GM18526 (cell line): Measurements from ENCODE around the gene LDB3.

Experiments used
- POLR2A ChIP-seq: IDR thresholded peaks from 3 replicates; pipeline ENCODE4 v1.6.1; 2011; ENCODE audit not compliant: insufficient read length; ENCODE audit errors: extremely low read depth

The LDB3 gene

DNA sequence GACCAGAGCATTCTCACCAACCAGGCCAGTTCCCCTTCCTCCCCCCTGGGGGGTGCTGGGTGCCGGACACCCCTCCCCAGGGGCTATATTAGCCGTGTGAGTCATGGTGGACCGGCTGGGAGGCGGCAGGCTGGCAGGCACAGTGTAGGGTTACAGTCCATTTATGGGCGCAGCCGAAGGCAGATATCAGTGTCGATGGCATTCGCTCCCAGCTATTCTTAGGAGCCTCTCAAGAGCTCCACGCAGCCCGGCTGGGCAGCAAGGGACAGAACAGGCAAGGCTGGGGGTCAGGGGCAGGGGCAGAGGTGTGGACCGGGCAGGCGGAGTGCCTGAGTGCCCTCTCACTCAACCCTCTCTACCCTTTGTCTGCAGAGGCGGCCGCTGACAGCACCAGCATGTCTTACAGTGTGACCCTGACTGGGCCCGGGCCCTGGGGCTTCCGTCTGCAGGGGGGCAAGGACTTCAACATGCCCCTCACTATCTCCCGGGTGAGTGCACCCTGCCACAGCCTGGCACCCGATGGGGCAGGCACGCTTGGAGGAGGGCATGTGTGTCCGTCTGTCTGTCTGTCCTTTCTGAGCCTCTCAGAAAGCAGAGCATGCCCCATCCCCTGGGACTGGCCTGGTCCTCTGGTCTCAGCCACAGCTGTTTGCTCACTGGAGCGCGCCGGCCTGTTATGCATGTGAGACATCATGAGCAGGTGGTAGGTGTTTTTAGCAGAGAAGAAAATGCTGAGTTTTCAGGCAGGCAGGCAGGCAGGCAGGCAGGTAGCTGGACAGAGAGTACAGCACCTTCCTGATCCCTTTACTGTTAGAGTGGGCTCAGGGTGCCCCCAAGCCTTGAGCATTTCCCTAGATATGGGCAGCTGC lies at the start of gene LDB3:
Gene LDB3, plus strand, starts transcription at position 215 of the 869 bp plus-strand sequence. Its CDS starts 181 bp downstream, at position 396.
- TF ChIP-seq POLR2A = no peak

DNA sequence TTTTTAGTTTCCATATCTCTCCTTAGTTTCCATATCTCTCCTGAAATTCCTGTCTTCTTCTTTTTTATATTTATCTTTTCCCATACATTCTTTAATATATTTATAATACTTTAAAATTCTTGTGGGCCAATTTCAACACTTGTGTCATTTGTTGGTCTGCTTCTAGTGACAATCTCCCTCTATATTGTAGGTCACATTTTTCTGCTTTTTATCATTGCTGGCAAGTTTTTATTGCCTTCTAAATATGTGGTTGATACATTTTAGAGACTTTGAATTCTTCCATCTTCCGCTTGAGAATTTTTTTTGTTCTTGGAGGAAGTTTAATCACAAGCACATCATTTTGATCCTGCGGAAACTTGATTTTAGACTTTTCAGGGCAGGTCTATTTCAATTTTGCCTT lies 40.0 kb upstream of the LDB3 start:
- TF ChIP-seq POLR2A = no peak

DNA sequence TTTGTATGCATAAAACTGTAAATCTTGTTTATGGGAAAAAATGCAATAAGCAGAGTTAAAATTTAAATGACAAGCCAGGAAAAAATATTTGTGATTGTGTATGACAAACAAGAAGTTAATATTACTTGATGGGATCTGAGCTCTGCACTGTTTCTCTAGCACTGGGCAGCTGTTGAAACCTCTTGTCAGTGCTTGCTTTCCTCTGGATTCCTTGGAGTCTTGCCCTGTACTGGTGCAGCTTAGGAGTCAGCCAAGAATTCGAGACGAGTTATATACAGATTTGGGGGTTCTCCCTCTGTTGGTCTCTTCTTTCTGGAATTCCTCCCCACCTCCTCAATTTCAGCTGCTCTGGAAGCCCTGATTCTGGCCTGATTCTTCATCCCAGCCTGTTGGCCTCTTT lies 38.2 kb upstream of the LDB3 start:
- TF ChIP-seq POLR2A = no peak

DNA sequence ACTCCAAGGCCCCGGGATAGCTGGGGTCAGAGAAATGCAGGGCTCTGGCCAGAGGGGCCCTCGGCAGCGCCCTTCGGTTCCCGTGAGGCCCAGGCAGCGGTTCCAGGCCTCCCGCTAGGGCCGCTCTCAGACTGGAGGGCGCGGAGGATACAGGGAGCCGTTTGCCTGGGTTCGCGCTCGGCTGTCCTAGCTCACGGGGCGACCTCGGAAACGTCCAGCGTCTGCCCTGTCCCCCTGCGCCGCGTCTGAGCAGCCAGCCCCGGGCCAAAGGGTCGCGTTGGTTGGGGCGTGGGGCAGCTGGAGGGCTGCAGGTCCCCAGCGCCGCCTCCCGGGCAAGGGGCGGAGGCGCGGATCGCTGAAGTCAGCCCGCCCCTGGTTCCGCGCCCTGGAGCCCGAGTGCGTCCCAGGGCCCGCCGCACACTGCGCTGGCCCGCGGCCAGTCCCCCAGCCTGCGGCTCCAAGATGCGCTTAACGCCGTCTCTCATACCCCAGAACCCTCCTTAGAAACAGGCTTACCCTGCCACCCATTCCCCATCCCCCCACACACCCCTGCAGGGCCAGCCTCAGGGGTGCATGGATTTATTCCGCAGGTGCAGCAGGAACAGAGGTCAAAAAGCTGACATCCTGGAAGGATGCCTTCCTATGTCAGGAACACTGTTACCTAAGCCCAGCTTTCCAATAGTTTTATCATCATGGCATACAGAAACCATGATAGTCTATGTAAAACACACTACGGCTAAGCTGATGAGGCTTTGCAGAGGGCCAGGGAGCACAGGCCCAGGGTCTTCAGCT lies 36.1 kb upstream of the LDB3 start:
- no peak for TF ChIP-seq POLR2A

- TF ChIP-seq POLR2A = no peak
Measured at GRCh38 chr10:86632951-86633350, 35.4 kb upstream of the LDB3 start.

GRCh38 chr10:86635402-86635801 lies 32.9 kb upstream of the LDB3 start:
- no peak for TF ChIP-seq POLR2A

GRCh38 chr10:86636311-86636710 lies 32.0 kb upstream of the LDB3 start:
- TF ChIP-seq POLR2A = no peak

DNA sequence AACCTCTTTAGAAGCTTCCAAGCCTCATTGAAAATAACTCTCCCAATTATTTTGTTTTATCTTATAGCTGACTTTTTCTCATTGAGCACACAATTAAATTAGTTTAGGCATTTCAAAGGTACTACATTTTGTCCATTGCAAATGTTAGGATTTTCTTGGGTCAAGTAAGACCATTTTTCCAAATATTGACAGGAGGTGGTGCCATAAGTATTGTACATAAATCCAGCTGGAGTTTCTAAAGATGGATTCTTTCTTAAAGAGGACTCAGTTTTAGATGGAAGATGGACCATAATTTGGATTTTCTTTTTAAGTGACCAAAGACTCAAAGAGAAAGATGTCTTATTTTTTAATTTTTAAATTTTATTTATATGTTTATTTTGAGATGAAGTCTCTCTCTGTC lies 26.3 kb upstream of the LDB3 start:
- TF ChIP-seq POLR2A = no peak

- TF ChIP-seq POLR2A = no peak
Measured at GRCh38 chr10:86642499-86642898, 25.8 kb upstream of the LDB3 start.

GRCh38 chr10:86644152-86644793 lies 24.0 kb upstream of the LDB3 start:
- no peak for TF ChIP-seq POLR2A

DNA sequence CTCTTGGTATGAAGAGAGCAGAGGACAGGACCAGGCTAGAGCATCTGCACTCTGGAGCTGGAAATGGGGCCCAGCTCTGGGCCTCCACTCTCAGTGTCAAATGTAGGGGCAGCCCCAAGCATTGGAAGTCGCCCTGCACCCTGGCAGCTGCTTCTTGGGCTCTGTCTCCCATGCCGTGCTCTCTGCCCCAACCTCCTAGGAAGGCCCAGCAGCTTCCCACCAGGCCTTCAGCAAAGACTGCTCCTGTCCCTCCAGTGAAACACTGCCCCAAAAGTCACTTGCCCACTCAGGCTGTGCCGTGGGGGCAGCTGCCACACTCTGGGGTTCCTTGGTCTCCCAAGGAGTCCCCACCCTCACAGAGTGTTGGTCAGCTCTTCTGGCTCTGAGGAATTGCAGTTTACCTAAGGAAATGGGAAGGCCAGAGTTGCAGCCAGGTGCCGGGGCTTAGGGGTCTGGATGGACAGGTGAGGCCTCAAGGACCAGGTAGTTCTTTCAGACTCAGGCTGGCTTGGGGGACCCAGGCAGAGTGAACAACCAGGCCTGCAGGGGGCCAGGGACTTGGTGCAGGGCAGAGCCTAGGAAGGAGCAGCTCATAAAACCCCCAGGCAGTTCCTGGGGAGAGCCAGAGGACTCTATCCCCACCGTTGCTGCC lies 23.4 kb upstream of the LDB3 start:
- no peak for TF ChIP-seq POLR2A

GRCh38 chr10:86646532-86646931 lies 21.8 kb upstream of the LDB3 start:
- TF ChIP-seq POLR2A = no peak

GRCh38 chr10:86646933-86647332 lies 21.4 kb upstream of the LDB3 start:
- no peak for TF ChIP-seq POLR2A

DNA sequence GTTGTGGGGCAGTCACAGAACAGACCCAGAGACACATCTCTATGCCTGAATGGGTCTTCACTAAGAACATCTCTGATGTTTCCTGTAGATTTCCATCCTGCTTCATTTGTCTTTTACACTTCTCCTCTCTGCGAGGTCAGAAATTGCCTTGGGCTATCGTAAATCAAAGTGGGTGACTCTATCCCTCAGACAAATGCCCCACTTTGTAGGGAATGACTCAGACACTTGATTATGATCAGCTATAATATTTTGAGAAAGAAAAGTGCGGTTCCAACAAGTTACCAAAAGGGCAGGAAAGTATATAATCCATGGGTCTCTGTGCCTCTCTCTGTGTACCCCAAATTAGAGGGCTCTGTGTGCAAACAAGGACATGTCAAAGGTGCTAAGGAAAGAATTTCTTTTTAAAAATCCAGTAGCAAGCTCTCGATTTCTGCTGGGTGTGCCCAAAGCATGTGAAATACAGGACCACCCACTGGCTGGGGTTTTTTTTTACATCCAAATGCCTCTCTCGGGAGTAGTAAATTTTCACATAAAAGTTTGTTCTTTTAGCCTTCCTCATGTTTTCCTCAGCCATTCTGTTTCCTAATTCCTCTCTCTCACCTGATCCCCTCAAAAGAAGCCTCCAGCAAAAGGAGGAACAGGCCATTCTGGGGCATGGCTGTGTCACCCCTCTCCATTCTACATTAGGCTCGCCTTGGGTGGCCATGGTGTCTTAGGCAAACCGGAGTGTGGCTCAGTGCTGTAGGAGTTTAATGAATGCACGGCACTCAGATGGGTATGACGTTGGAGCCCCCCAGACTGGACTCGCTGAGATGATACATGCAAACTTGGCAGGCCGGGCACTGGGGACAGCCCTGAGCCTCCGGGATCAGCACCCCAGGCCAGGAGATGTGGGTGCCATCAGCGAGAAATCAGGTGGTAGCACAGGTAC lies 20.3 kb upstream of the LDB3 start:
- no peak for TF ChIP-seq POLR2A

- no peak for TF ChIP-seq POLR2A
Measured at GRCh38 chr10:86648704-86649427, 19.4 kb upstream of the LDB3 start.
